SKM-1 treated with dmso at 0.1 percent for 144 hours (cell line): Measurements from ENCODE around the gene OR5B17.
"Not testable (repeated sequence)": the region's sequence is repeated elsewhere in the genome, so short reads cannot be mapped to it uniquely, and the experiment has no call there.

Experiments
- DNase-seq: peaks from one replicate; lab custom pipeline; 2025; ENCODE audit not compliant: unreplicated experiment; lab: John Stamatoyannopoulos, UW

The OR5B17 gene

DNA sequence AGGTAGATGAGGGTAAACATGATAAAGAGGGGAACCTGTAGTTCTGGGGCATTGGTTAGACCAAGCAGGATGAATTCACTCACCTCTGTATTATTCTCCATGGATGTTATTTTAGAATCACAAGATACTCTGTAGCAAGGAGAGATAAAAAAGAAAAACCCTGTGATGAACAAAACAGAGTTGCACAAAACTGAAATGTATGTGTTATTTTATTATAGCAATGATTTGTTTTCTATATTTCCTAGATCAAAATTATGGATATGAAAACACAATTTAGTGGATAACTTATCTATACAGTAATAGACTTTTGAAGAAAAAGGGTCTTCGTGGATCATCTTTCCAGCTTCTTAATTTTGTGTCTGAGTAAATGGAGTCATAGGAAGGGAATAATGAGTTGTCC, at the start of gene OR5B17:
OR5B17 (minus strand) TSS at position 101 of the 400 bp plus-strand sequence; CDS start at position 101, 0 bp downstream.
- DNase-seq: no peak

DNA sequence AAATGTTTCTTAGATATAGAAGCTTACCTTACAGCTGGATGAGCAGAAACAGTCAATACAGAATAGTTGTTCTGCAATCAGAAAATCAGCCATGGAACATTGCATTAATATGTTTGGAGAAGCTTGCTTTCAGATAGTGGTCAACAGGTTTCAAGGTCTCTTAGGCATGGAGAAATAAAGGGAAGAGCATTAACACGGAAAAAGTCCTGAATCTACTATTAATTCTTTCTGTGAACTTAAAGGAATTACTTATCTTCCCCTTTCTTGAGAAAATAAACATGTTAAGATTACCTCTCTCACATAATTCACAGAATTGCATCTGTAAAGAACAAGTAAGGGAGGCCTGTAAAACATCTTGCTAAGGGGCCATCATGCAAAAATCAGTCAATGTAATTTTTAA, 47.9 kb upstream of the OR5B17 start, which contains the start of gene OR5B3:
OR5B3 (minus strand) TSS at position 101 of the 400 bp plus-strand sequence. CDS start 3,465 bp downstream, outside the sequence.
- DNase-seq: no peak

DNA sequence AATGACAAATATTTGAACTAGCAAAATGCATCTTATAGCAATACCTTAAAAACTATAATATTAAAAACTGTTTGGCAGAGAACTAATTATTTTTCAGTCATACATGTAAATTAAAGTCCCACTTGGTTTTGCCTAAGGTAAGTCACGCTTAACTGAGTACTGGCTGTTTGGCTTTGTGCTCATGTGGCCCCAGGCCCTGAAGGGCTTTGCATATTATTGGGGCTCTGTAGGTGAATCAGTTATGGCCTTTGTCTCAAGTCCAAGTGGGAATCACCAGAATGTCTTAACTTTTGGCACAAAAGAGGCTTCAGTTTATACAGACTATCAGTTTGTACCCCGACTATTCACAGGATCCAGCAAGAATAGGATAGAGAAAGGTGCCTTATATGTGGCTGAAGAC, 40.8 kb upstream of the OR5B17 start:
- DNase-seq: not testable (repeated sequence)

DNA sequence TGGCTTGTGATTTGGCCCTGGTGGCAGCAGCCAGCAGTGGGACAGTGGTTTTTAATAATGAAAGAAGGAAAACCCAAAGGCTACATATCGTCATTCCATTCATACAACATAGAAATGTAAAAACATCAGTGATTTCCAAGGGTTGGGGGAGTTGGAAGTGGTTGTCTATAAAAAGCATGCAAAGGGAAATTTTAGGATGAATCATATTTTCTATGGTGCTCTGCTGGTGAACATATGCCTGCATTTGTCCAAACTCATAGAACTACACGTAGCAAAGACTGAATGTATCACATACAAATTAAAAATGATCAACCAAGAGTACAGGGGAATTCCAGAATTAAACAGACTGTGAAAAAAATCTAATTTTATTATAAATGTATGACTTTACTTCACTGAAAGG, 36.7 kb upstream of the OR5B17 start:
- DNase-seq: no peak

DNA sequence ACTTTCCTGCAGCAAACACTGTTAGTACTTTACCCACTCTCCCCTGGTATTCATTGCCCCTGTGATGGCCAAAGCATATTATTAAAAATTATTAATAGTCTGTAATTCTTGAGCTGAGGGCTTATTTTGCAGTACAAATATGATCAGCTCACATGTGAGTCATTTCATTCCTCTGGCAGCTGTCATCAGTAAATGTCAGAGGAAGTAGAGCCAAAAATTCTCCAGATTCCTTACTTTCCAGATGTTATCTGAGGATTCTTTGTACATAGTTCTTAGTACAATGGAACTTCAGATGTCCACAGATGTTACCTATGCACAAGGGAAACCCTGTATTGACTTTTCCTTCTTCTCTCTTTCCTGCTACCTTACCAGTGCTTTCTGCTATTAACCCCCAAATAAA, 35.3 kb upstream of the OR5B17 start:
- DNase-seq: no peak

DNA sequence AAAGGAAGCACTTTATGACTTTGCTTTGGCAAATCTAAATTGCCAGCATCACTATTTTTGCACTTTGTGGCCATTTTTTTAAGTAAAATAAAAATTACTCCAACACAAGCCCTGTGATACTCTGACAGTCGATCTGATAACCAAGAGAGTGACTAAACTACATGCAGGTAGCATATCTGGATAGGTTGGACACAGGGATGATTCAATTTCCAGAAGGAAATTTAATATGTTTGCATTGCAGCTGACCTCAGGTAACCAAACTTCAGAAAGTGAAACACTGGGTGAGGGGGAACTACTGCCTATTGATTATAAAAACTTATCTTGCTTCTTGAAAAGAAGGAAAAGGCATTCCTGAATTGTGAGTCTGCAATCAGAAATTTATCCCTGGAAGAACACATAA, 33.9 kb upstream of the OR5B17 start:
- no peak for DNase-seq

DNA sequence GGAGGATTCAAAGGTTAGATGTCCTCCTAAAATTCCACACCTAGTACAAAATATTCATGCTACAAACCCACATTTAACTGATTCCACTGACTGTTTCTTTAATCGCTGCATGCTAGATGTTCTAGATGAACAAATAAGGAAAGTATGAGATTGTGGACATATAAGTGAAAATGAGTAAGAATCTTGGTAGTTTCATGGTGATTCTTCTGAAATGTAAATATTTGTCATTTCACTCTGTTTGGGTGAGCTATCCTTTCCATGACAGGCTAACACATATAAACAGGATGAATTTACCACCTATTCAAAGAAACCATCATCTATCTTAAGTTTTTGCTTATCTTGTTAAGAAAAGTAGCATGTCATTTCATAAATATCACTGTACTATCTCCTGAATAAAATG, 33.0 kb upstream of the OR5B17 start:
- DNase-seq: no peak

DNA sequence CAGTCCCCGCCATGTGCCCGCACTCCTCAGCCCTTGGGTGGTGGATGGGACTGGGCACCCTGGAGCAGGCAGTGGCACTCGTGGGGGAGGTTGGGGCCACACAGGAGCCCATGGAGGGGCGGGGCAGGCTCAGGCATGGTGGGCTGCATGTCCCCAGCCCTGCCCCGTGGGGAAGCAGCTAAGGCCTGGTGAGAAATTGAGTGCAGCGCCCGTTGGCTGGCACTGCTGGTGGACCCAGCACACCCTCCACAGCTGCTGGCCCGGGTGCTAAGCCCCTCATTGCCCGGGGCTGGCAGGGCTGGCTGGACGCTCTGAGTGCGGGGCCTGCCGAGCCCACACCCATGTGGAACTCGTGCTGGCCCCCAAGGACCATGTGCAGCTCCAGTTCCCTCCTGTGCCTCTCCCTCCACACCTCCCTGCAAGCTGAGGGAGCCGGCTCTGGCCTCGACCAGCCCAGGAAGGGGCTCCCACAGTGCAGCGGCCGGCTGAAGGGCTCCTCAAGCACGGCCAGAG, 31.7 kb upstream of the OR5B17 start:
- no peak for DNase-seq

DNA sequence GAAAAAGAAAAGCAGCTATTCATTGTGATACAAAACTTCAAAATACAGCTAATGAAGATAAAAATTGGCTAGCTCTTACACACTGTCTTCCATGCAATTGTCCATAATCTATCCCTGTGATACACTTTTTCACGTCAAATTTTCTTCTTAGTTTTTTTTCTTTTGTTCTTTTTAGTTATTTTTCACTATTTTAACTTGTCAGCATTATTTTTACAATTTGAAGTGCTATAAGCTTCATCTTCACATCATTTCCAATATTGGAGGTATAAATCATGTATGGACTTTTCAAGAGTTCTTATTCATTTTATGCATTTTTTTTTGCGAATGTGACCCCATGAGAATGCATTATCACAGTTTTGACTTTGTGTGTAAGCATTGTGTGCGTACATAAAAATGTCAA, 4.1 kb downstream of the OR5B17 start:
- no peak for DNase-seq

DNA sequence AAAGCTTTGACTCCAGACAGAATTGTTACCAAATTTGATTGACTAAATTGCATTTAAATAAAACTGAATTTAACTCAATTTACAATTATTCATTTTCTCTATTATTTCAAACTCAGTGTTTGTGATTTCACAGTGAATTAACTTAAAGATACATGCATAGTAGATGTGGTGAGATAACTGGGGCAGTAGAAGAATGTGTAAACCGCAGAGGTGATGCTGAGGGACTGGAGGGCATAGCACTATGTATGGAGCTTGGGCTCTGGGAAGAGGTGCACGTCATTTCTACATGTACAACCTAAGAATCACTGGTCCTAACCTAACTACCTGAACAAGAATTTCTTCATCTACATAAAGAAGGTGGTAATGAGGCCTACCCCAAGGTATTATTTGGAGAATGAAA, 13.7 kb downstream of the OR5B17 start:
- no peak for DNase-seq

DNA sequence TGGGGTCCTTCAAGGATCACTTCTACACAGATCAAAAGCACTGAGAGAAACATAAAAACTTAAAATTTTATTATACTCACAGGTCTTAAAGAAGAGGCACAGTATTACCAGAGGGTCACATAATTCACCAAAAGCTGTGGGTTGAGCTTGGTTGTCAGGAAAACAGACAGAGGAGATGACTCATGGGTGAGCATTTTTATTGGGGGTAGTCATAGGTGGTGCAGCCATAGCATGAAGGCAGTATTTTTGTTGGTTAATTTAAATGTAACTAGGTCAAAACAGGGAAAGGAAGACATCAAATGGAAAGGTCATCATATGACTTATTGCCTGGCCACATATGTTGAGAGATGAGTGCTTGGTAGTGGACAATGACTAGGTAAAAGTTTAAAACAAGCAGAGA, 24.2 kb downstream of the OR5B17 start:
- DNase-seq: no peak

DNA sequence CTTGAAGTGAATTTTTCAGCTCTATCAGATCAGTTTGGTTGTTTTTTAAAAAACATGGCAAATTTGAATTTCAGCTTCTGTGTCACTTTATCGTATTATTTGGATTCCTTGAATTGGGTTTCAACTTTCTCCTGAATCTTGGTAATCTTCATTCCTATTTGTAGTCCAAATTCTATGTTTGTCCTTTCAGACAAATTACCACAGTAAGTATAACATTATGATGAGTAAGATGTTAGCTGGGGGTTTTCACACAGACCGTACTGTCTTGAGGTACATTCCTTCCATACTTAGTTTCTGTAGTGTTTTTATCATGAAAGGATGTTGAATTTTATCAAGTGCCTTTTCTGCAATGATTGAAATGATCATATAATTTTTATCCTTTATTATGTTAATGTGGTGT, 28.0 kb downstream of the OR5B17 start:
- no peak for DNase-seq

DNA sequence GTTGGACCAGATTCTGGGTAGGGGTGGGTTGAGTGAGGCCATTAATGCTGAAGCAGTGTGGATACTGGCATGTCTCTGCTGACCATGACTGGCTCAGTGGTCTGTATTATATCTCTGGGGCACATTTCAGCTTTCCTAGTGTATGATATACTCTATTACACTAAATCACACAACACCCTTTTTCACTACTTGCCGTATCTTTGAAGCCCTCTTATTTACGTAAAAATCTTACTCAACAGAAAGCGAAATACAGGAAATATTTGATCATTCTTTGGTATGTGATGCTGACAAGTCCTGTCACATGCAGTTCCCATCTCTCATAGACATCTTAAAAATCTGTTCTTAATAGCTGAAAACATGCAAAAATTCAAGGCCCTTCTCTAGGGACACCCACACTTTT, 40.3 kb downstream of the OR5B17 start:
- no peak for DNase-seq

DNA sequence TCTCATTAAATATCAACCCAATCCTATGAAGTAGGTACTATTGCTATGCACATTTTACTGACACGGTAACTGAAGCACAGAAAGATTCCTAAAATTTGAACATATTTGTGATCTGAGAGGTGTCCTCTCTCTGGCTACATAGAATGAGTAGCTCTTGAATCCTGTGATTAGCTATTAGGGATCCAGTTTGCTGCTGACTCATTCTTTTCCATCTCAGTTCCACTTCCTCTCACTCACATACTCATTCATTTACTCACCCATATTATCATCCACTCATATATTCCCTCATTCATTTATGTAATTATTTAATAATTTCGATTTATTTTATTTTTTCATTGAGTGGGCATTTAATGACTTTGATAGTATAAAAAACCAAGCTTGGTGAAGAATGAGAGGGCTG, 42.7 kb downstream of the OR5B17 start:
- DNase-seq: no peak
